ENCODE results near the gene APOL6.

APOL6 gene

GRCh38 chr22:35648066-35649025, at the start of gene APOL6:
Gene APOL6 (plus strand): TSS chr22:35648446. CDS start chr22:35656426, 7,980 bp downstream.
- DNase-seq (ENCODE audit: low spot score) = peak; percentile 57

- DNase-seq (ENCODE audit: low spot score) = no peak
These were observed 48.9 kb upstream of the APOL6 start for GRCh38 chr22:35599364-35599763.

GRCh38 chr22:35600476-35600875, 47.8 kb upstream of the APOL6 start:
- DNase-seq (ENCODE audit: low spot score) = no peak

GRCh38 chr22:35601013-35601580, 47.1 kb upstream of the APOL6 start:
- DNase-seq (ENCODE audit: low spot score) = no peak

GRCh38 chr22:35601743-35602615, 46.3 kb upstream of the APOL6 start:
- no peak for DNase-seq (ENCODE audit: low spot score)

- no peak for DNase-seq (ENCODE audit: low spot score)
These were observed 43.5 kb upstream of the APOL6 start for GRCh38 chr22:35604621-35605368.

GRCh38 chr22:35605369-35605680, 42.9 kb upstream of the APOL6 start:
- DNase-seq (ENCODE audit: low spot score) = peak; percentile 26

GRCh38 chr22:35605851-35606481, 42.3 kb upstream of the APOL6 start:
- DNase-seq (ENCODE audit: low spot score) = no peak

- no peak for DNase-seq (ENCODE audit: low spot score)
These were observed 41.3 kb upstream of the APOL6 start for GRCh38 chr22:35606916-35607315.

GRCh38 chr22:35608088-35608487, 40.2 kb upstream of the APOL6 start:
- DNase-seq (ENCODE audit: low spot score) = no peak

GRCh38 chr22:35609261-35609660, 39.0 kb upstream of the APOL6 start:
- no peak for DNase-seq (ENCODE audit: low spot score)

GRCh38 chr22:35609761-35610160, 38.5 kb upstream of the APOL6 start:
- DNase-seq (ENCODE audit: low spot score) = no peak

- DNase-seq (ENCODE audit: low spot score) = no peak
These were observed 37.5 kb upstream of the APOL6 start for GRCh38 chr22:35610741-35611140.

- no peak for DNase-seq (ENCODE audit: low spot score)
These were observed 36.9 kb upstream of the APOL6 start for GRCh38 chr22:35611200-35611890.

GRCh38 chr22:35611891-35612576, 36.2 kb upstream of the APOL6 start:
- DNase-seq (ENCODE audit: low spot score) = no peak

- no peak for DNase-seq (ENCODE audit: low spot score)
These were observed 35.3 kb upstream of the APOL6 start for GRCh38 chr22:35612903-35613302.

- no peak for DNase-seq (ENCODE audit: low spot score)
These were observed 33.8 kb upstream of the APOL6 start for GRCh38 chr22:35614404-35614803.

GRCh38 chr22:35615156-35615555, 33.1 kb upstream of the APOL6 start:
- no peak for DNase-seq (ENCODE audit: low spot score)

- DNase-seq (ENCODE audit: low spot score) = no peak
These were observed 32.2 kb upstream of the APOL6 start for GRCh38 chr22:35616043-35616442.

GRCh38 chr22:35617137-35617755, 31.0 kb upstream of the APOL6 start, which contains the start of gene MB:
Gene MB (minus strand): TSS chr22:35617329. CDS start chr22:35617257, 72 bp downstream.
- DNase-seq (ENCODE audit: low spot score) = no peak
